ENCODE results near the gene MXRA8. TPM values are rescaled to one million over a fixed set of nuclear protein-coding genes. Genes with fewer than 3 reads are reported as not detected.

MXRA8 gene
- total RNA-seq, 2 donors from 2014 or later: 28.3 to 29.2 TPM

- peaks cover 20% of the 10 kb centered on the region for H3K4me1 Mint-ChIP-seq
- H3K4me1 ChIP-seq (ENCODE audit: control insufficient read depth, insufficient read depth, low read length): peaks cover 6% of the 10 kb centered on the region
- peak overlapping the region; percentile 54 for H3K4me3 Mint-ChIP-seq
- peaks cover 14% of the 10 kb centered on the region for H3K27me3 Mint-ChIP-seq (ENCODE audit: insufficient read depth)
- H3K9ac ChIP-seq (ENCODE audit: extremely low read depth, low read length, poor library complexity, severe bottlenecking): peak overlapping the region; percentile 91
- peak overlapping the region; percentile 81 for H3K4me3 ChIP-seq (ENCODE audit: low read length)
- no peaks in the 10 kb centered on the region for H3K27me3 ChIP-seq (ENCODE audit: control insufficient read depth, insufficient read depth, low read length, poor library complexity, severe bottlenecking)
- TF ChIP-seq CTCF (conservative IDR thresholded peaks at IDR 0.05): no peak
- peak overlapping the region; percentile 88 for H3K27ac Mint-ChIP-seq
- H3K27ac ChIP-seq (ENCODE audit: low read depth, low read length): peak overlapping the region; percentile 94
- 12 to 35% methylated on average over 4 to 17 of the region's 18 CpGs for WGBS, 2 experiments (ENCODE audit: insufficient coverage in 1 of 2, insufficient read length in 1 of 2)
- no peaks in the 10 kb centered on the region for H3K36me3 Mint-ChIP-seq (ENCODE audit: low read depth)
- no peaks in the 10 kb centered on the region for H3K9me3 Mint-ChIP-seq
- peaks cover 1% of the 10 kb centered on the region for H3K36me3 ChIP-seq (ENCODE audit: control insufficient read depth, insufficient read depth, low read length)
- H3K9me3 ChIP-seq (ENCODE audit: control insufficient read depth, low read length): no peaks in the 10 kb centered on the region
- DNase-seq: peak; percentile 69
Measured at GRCh38 chr1:1357871-1358432, 403 bp downstream of the MXRA8 start.

GRCh38 chr1:1356796-1357401, 1.5 kb downstream of the MXRA8 start:
- peak overlapping the region; percentile 94 for H3K27ac ChIP-seq (ENCODE audit: low read depth, low read length)
- H3K27me3 Mint-ChIP-seq (ENCODE audit: insufficient read depth): peaks cover 10% of the 10 kb centered on the region

GRCh38 chr1:1356166-1356795, 2.1 kb downstream of the MXRA8 start:
- H3K4me1 Mint-ChIP-seq: peaks cover 21% of the 10 kb centered on the region
- H3K4me3 Mint-ChIP-seq: no peak overlapping the region
- Histone ChIP-seq H3K27ac (ENCODE audit: low read depth, low read length) (no peak overlapping the region), H3K9ac (ENCODE audit: extremely low read depth, low read length, poor library complexity, severe bottlenecking) (no peak overlapping the region), H3K27me3 (ENCODE audit: control insufficient read depth, insufficient read depth, low read length, poor library complexity, severe bottlenecking) (no peaks in the 10 kb centered on the region), H3K36me3 (ENCODE audit: control insufficient read depth, insufficient read depth, low read length) (peaks cover 7% of the 10 kb centered on the region), H3K9me3 (ENCODE audit: control insufficient read depth, low read length) (no peaks in the 10 kb centered on the region), H3K4me1 (ENCODE audit: control insufficient read depth, insufficient read depth, low read length) (peaks cover 6% of the 10 kb centered on the region), H3K4me3 (ENCODE audit: low read length) (peak overlapping the region; percentile 81)
- peaks cover 10% of the 10 kb centered on the region for H3K27me3 Mint-ChIP-seq (ENCODE audit: insufficient read depth)
- TF ChIP-seq CTCF (conservative IDR thresholded peaks at IDR 0.05): no peak
- 94 to 100% methylated on average over 1 to 8 of the region's 8 CpGs for WGBS, 2 experiments (ENCODE audit: insufficient coverage in 1 of 2, insufficient read length in 1 of 2)
- H3K36me3 Mint-ChIP-seq (ENCODE audit: low read depth): no peaks in the 10 kb centered on the region
- H3K9me3 Mint-ChIP-seq: no peaks in the 10 kb centered on the region
- no peak overlapping the region for H3K27ac Mint-ChIP-seq
- DNase-seq: no peak

More at GRCh38 chr1:1356796-1357401, 1.5 kb downstream of the MXRA8 start:
- H3K4me1 Mint-ChIP-seq: peaks cover 24% of the 10 kb centered on the region
- DNase-seq: peak; percentile 55
- Histone ChIP-seq H3K36me3 (ENCODE audit: control insufficient read depth, insufficient read depth, low read length) (peaks cover 7% of the 10 kb centered on the region), H3K9me3 (ENCODE audit: control insufficient read depth, low read length) (no peaks in the 10 kb centered on the region), H3K27me3 (ENCODE audit: control insufficient read depth, insufficient read depth, low read length, poor library complexity, severe bottlenecking) (no peaks in the 10 kb centered on the region), H3K4me1 (ENCODE audit: control insufficient read depth, insufficient read depth, low read length) (peaks cover 6% of the 10 kb centered on the region), H3K4me3 (ENCODE audit: low read length) (peak overlapping the region; percentile 81), H3K9ac (ENCODE audit: extremely low read depth, low read length, poor library complexity, severe bottlenecking) (no peak overlapping the region)
- H3K4me3 Mint-ChIP-seq: peak overlapping the region; percentile 54
- H3K27ac Mint-ChIP-seq: no peak overlapping the region
- TF ChIP-seq CTCF (conservative IDR thresholded peaks at IDR 0.05): no peak
- WGBS, 2 experiments (ENCODE audit: insufficient coverage in 1 of 2, insufficient read length in 1 of 2): 75 to 89% methylated on average over 13 to 26 of the region's 26 CpGs
- H3K36me3 Mint-ChIP-seq (ENCODE audit: low read depth): no peaks in the 10 kb centered on the region
- no peaks in the 10 kb centered on the region for H3K9me3 Mint-ChIP-seq

Measured in endodermal cell (in vitro differentiated cells).